ENCODE data around the gene SPATA9. TPM values are rescaled to one million over a fixed set of nuclear protein-coding genes. Genes with fewer than 3 reads are reported as not detected.

The SPATA9 gene
- total and polyA plus RNA-seq, 2 of the 8 experiments (the other 6 are each of a cell fraction or from before 2014, with no cell fraction given): not detected

- Histone ChIP-seq H3K79me2 (ENCODE audit: control insufficient read depth in 1 of 2, insufficient read depth in 2 of 2, low read length in 2 of 2) (no peaks in the 10 kb centered on the region), H2BK20ac (ENCODE audit: low read length) (no peak overlapping the region), H3K4me1 (replicated peaks in 1 of 4; ENCODE audit: control insufficient read depth in 3 of 4, insufficient read depth in 4 of 4, low read length in 3 of 4) (peaks cover 3 to 13% (median 6%) of the 10 kb centered on the region in 4 experiments), H3K9ac (replicated peaks in 1 of 4; ENCODE audit: extremely low read depth in 1 of 4, low read depth in 3 of 4, low read length in 3 of 4) (no peak overlapping the region), H3K27ac (ENCODE audit: low read depth, low read length) (no peak overlapping the region), H2BK120ac (replicated peaks; ENCODE audit: low read depth, low read length) (no peak overlapping the region), H2BK15ac (ENCODE audit: low read length) (no peak overlapping the region), H3K79me1 (ENCODE audit: low read depth, low read length) (no peaks in the 10 kb centered on the region), H3K4me2 (ENCODE audit: insufficient read depth in 1 of 2, low read depth in 2 of 2, low read length in 2 of 2) (no peak overlapping the region), H3K23ac (ENCODE audit: insufficient read length) (no peak overlapping the region), H3K9me3 (ENCODE audit: insufficient read depth in 2 of 2, low read depth in 1 of 2, low read length in 1 of 2) (peaks cover 13 to 14% of the 10 kb centered on the region in 2 experiments), H4K20me1 (replicated peaks in 1 of 2; ENCODE audit: control insufficient read depth in 1 of 2, insufficient read depth in 2 of 2, low read length in 2 of 2) (no peaks in the 10 kb centered on the region), H3K4ac (replicated peaks; ENCODE audit: insufficient read length, low read depth, low read length) (no peak overlapping the region), H3K18ac (ENCODE audit: extremely low read depth, low read length) (no peak overlapping the region), H3K36me3 (ENCODE audit: control insufficient read depth in 2 of 4, insufficient read depth in 4 of 4, low read length in 3 of 4) (no peaks in the 10 kb centered on the region), H4K91ac (replicated peaks; ENCODE audit: insufficient read length, low read length) (peak overlapping the region; percentile 46), H3K23me2 (ENCODE audit: low read depth, low read length) (peaks cover 15% of the 10 kb centered on the region), H4K5ac (ENCODE audit: insufficient read length, low read depth, low read length) (no peak overlapping the region), H3K14ac (ENCODE audit: insufficient read length) (no peak overlapping the region), H3K56ac (replicated peaks; ENCODE audit: insufficient read length, low read depth, low read length) (no peak overlapping the region), H3K4me3 (ENCODE audit: extremely low read depth in 1 of 4, insufficient read depth in 2 of 4, low read depth in 3 of 4, low read length in 4 of 4) (no peak overlapping the region), H3K27me3 (replicated peaks in 1 of 4; ENCODE audit: control insufficient read depth in 3 of 4, extremely low read depth in 1 of 4, insufficient read depth in 3 of 4, low read length in 3 of 4) (peaks cover 10 to 36% (median 27%) of the 10 kb centered on the region in 4 experiments), H2AFZ (ENCODE audit: low read length) (no peak overlapping the region), H2AK5ac (ENCODE audit: low read depth, low read length) (no peak overlapping the region), H2BK5ac (ENCODE audit: low read depth, low read length) (no peak overlapping the region), H4K8ac (ENCODE audit: extremely low read depth, insufficient read depth, low read length) (no peak overlapping the region), H2BK12ac (ENCODE audit: low read depth, low read length) (no peak overlapping the region)
- ChIA-PET CTCF (ENCODE audit: partially characterized antibody) (no interaction called here), POLR2A (ENCODE audit: partially characterized antibody) (no interaction called here)
- DNase-seq (ENCODE audit: low read depth in 1 of 2, low spot score in 2 of 2) (no peak), FAIRE-seq (no peak)
- 91% methylated on average over 2 of the region's 2 CpGs; no CpG with 5 or more reads in 1 of the 2 experiments for WGBS, 2 experiments (ENCODE audit: extremely low coverage in 1 of 2, insufficient coverage in 1 of 2, insufficient read length in 1 of 2, insufficient replicate concordance in 2 of 2, low coverage in 1 of 2, low lambda C conversion rate in 2 of 2, missing lambda C conversion rate in 1 of 2)
- TF ChIP-seq YY1 (IDR thresholded peaks at IDR 0.05; ENCODE audit: low read depth, low read length) (peak; percentile 73; the same call in 1 of the 2 replicates), HDAC6 (IDR thresholded peaks at IDR 0.05; ENCODE audit: low read depth, low read length) (no peak)
These were observed 58.4 kb downstream of the SPATA9 start for GRCh38 chr5:95624368-95624767.
